DMS53 treated with DMSO at 0.1 percent for 48 hours (cell line): ENCODE measurements around the gene AHI1.

Source experiments
- DNase-seq: peaks from one replicate; lab custom pipeline; 2025; ENCODE audit not compliant: unreplicated experiment; lab: John Stamatoyannopoulos, UW

Gene AHI1

DNA sequence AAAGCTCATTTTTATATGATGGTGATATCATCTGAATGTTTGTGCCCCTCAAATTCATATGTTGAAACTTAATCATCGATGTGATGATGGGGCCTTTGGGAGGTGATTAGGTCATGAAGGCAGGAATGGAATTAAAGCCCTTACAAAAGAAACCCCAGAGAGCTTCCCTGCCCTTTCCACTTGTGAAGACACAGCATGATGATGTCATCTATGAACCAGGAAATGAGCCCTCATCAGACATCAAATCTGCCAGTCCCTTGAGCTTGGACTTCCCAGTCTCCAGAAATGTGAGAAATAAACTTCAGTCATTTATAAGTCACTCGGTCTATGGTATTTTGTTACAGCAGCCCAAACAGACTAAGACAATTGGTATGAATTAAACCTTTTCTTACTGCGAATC lies 163.4 kb downstream of the AHI1 start:
- DNase-seq, result peak; percentile 23

DNA sequence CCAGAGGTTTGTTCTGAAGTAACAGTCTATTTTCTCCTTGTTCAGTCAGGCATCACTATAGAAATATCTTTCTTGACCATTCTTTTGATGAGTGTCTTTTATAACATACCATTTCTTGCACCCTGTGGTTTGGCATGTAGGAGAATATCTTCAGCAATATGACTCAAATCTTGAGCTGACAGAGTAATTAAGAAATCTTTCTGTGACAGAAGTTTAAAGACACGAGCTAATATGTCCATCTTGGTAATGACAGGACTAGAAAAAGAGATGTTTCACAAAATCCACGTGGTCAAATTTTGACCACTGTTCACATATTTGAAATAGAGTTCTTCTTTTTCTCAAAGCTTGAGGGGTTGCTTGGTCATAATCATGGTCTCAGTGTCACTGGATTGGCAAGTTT lies 166.5 kb downstream of the AHI1 start:
- DNase-seq, result no peak

DNA sequence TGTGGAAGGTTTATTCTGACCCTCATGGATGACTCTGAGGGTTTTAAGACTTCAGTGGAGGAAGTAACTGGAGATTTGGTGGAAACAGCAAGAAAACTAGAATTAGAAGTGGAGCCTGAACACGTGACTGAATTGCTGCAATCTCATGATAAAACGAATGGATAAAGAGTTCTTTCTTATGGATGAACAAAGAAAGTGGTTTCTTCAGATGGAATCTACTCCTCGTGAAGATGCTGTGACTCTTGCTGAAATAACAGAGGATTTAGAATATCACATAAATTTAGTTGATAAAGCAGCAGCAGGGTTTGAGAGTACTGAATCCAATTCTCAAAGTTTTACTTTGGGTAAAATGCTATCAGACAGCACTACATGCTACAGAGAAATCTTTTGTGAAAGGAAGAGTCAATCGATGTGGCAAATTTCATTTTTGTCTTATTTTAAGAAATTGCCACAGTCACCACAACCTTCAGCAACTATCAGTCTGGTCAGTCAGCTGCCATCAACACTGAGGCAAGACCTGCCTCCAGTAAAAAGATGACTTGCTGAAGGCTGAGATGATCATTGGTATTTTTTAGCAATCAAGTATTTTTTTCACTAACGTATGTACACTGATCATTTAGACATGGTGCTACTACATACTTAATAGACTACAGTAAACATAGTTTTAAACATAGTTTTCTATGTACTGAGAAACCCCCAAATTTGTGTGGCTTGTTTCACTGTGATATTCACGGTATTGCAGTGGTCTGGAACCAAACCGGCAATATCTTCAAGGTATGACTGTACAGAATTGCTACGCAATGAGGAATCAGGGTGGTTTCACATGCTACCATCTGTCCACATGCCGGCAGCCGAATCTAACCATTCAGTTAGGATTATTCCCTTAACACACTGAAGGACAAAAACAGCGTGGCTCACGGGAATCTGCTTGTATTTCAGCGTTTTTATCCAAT lies 167.4 kb downstream of the AHI1 start:
- DNase-seq, result no peak

DNA sequence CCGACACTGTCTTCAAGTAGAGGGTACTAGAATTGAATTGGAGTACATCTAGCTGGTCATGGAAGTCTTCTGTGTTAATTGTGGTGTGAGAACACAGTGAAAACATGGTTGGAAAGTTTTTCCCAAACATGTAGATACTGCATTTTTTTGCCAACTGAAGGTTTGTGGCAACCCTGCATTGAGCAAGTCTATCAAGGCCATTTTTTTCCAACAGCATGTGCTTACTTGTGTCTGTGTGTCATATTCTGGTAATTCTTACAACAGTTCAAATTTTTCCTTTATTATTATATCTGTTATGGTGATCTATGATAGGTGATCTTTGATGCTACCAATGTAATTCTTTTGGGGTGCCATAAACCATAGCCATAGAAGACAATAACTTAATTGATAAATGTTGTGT lies 169.4 kb downstream of the AHI1 start:
- DNase-seq, result no peak

DNA sequence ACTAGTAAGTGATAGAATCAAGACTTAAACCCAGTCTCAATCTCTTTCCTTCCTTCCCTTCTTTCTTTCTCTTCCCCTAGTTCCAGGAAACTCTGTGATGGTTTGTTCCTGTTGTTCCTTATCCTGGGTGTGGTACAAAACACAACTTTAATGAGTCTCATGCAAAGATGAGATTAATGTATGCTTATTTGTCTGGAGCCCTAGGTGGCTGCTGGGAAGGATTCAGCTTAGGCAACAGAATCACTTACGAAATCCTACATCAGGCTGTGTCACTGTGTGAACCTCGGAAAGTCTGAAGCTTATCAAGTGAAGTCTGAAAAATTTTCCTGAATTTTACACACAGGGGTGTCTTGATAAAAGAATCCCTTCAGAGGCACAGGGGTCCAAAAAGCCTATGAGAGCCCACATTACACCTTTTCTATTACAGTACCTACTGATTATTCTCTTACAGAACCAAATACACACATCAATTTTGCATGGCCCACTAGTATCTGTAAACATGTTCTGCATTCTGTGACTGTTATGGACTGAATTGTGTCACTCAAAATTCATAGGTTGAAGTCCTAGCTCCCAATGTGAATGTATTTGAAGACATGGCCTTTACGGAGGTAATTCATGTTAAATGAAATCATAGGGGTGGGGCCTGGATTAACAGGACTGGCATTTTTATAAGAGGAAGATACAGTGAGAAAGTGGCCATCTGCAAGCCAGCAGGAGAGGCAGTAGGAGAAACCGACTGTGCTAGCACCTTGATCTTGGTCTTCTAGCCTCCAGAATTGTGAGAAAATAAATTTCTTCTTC lies 171.7 kb downstream of the AHI1 start:
- no peak for DNase-seq

- DNase-seq, result no peak
Observed at GRCh38 chr6:135324531-135324930, 173.0 kb downstream of the AHI1 start.

DNA sequence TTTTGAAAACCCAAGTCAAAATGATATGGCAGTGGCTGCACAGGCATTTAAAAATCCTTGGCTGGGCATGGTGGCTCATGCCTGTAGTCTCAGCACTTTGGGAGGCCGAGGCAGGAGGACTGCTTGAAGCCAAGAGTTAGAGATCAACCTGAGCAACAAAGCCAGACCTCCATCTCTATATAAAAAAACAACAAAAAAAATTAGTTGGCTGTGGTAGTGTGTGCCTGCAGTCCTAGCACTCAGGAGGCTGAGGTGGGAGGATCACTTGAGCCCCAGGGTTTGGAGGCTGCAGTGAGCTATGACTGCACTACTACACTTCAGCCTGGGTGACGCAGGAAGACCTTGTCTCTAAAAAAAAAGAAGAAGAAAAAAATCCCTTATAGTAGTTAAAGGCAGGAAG lies 173.6 kb downstream of the AHI1 start:
- DNase-seq, result no peak

DNA sequence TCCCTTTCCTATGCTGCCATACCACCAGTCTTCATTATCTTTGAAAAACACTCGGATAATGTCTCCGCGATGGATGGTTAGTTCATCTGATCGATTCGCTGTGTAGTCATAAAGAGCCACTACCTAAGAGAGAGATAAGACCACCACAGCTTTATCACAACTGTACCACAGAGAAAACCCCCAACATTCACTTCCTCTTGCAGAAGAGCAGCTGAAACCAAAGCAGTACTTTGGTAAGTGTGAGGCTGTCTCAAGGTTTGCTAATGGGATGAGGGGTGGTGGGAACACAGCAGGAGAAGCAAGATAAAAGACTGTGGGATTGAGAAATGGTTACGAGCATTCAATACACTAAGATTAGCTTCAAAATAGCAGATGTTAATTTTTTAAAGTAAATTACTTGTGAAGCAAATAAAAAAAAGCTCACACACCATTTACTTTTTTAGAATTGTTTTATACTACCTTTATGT lies 174.3 kb downstream of the AHI1 start:
- no peak for DNase-seq

GRCh38 chr6:135322427-135323201 lies 174.9 kb downstream of the AHI1 start:
- DNase-seq, result no peak

DNA sequence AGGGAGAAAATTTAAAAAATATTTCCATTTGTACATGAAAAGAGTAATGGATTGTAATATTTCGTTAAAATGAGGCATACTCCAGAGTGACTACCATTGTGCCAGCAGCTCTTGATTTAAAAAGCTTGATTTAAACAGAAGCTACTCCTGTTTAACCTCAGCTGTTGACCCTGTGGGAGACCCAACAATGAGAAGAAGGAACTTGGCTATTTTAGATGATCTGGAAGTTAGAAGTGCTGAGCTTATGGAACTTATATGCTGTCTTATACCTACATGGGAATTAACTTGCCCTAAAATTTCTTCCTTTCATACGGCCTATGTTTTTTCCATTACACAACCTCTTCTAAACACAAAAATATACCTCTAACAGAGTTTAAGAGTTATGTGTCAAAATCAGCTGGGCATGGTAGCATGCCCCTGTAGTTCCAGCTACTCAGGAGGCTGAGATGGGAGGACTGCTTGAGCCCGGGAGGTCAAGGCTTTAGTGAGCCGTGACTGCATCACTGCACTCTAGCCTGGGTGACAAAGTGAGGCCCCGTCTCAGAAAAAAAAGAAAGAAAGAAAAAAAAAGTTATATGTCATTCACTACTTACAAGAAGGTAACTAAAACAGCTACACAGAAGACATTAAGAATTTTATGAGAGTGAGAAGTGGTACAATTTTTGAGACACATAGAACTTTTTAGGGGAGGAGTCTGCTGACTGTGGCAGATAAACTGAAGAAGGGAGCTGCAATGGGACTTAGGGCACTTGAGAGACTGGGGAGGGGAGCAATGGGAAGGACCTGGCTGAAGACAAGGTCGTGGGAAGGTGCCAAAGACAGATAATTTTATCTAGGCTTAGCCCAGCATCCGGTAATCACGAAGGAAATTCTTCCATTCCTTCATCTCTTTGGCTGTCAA lies 176.6 kb downstream of the AHI1 start:
- no peak for DNase-seq

GRCh38 chr6:135319819-135320218 lies 177.7 kb downstream of the AHI1 start:
- no peak for DNase-seq

- DNase-seq, result no peak
Observed at GRCh38 chr6:135318738-135319469, 178.6 kb downstream of the AHI1 start.

DNA sequence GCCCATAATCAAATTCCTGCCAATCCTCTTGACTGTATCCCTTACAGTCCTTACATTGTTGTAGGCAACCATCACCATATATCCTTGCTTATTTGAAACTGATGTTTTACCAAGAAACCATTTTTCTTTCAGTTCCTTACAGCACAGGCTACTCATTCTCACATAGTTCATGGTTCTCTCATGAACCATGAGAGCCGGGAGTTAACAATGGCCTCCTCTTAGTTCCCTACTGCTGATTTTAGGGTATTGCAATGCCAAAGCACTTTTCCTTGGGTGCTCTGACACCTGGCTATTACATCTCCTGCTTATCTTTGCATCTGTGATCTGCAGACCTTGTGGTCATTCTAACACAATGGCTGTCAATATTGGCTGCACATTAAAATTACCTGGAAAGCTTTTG lies 183.0 kb downstream of the AHI1 start:
- no peak for DNase-seq

DNA sequence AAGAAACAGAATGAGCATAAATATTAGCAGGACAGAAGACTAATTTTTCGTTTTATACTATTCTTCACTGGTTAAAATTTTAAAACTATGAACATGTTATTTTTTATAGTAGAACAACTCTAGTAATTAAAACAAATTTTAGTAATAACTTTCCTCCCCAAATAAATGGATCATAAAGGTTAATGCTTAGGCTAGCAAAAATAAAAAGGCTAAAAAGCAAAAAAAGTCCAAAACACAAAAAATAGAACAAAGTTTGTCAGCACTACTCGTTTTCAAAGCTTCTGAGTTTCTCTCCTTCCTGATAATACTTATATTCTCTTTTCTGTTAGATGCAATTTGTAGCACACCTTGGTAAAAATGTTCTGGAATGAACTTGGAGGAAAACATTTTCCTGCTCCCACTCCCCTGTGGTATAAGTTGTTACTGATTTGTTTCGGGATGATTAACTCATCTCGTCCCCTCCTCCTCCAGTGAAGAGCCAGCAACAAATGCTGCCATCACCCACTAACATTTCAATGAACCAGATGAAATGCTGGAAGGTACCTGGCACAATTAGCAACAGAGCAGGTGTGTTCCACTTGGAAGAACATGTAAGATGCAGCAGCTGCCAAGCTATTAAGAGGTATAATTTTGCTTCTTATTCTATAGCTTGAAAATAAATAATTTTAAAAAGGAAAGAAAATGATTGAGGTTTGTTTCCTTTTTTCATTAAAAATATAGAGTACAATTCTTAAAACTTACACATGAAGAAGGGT lies 185.9 kb downstream of the AHI1 start:
- peak; percentile 76 for DNase-seq

GRCh38 chr6:135310291-135310690 lies 187.2 kb downstream of the AHI1 start:
- no peak for DNase-seq

- no peak for DNase-seq
Observed at GRCh38 chr6:135306740-135307420, 190.7 kb downstream of the AHI1 start.

DNA sequence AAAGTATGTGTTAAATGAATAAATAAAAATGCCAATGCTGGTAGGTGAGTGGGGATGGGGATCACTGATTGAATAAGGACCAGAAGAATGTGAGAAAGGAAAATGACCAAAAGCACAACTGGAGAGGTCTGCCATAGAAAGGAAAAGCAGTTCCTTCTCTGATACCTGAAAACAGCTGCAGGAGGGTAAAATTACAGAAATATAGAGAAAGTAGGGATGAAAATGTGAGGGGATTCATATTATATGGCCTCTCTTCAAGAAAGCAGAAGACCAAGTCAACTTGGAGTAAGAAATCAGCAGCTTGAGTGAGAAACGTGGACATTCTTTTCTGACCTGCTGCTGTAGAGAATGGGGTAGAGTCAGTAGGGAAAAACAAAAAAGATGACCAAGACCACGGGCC lies 191.4 kb downstream of the AHI1 start:
- DNase-seq, result no peak

DNA sequence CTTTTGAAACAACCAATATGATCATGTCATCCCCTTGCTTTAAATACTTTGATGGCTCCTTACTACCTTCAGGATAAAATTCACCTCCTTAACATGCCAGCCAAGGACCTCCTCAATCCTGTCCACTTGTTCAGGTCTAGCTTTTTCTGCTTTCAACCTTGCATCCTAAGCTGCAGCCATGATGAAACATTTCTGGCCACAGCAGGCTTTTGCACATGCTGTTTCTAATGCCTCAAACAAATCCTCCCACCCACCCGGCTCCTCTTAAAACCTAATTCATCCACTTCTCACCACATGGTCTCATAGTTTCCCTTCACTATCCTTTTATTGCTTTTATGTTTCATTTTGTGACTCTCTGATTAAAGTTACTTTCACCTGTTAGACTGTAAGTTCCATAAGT lies 191.9 kb downstream of the AHI1 start:
- DNase-seq, result no peak
